ENCODE data around the gene VKORC1. TPM values are rescaled to one million over a fixed set of nuclear protein-coding genes. Genes with fewer than 3 reads are reported as not detected.
"Not testable (repeated sequence)": the region's sequence is repeated elsewhere in the genome, so short reads cannot be mapped to it uniquely, and the experiment has no call there.

VKORC1 gene
- total and polyA plus RNA-seq, 7 experiments from 2014 or later = 29.5 to 93.0 (median 44.2) TPM

- ATAC-seq = peak; percentile 82
- peak within 1 kb of the TSS; percentile 74 for H3K4me3 ChIP-seq (ENCODE audit: low read length)
- CTCF ChIA-PET = interaction anchor here (1.0 kb wide), 1 partner anchor 34 kb away, joined by 5 read pairs; no protein-coding TSS in a partner anchor
- peaks cover 4 to 16% of the 10 kb centered on the region in 2 donors for H3K4me1 ChIP-seq (ENCODE audit: control insufficient read depth in 2 of 2, insufficient read depth in 2 of 2, low read length in 2 of 2)
- POLR2A ChIA-PET = interaction anchor here (0.7 to 2.6 kb wide), 6 partner anchors 9 to 75 kb away, joined by 3 to 14 read pairs (median 3); partner anchors contain the start of genes FUS and KAT8
- Mint-ChIP-seq H3K4me3 (peak within 1 kb of the TSS; percentile 77 to 91 (median 85)), H3K9me3 (no peaks in the 10 kb centered on the region), H3K4me1 (peaks cover 10 to 32% (median 19%) of the 10 kb centered on the region in 7 donors), H3K36me3 (peaks cover 0 to 11% (median 0%) of the 10 kb centered on the region in 5 donors), H3K27me3 (no peaks in the 10 kb centered on the region), H3K27ac (peak within 1 kb of the TSS; percentile 58 to 88 (median 84))
- H3K27me3 ChIP-seq (ENCODE audit: control insufficient read depth in 2 of 2, insufficient read depth in 2 of 2, low read length in 2 of 2) = no peaks in the 10 kb centered on the region
- no peaks in the 10 kb centered on the region for H3K9me3 ChIP-seq (ENCODE audit: control insufficient read depth in 2 of 3, low read length in 3 of 3)
- peak within 1 kb of the TSS; percentile 82 for H3K27ac ChIP-seq (ENCODE audit: low read depth, low read length)
- H3K36me3 ChIP-seq (ENCODE audit: control insufficient read depth in 2 of 3, insufficient read depth in 3 of 3, low read length in 3 of 3) = peaks cover 0 to 38% (median 0%) of the 10 kb centered on the region in 3 experiments
- DNase-seq = peak; percentile 31 to 84 (median 39)
- intact Hi-C loops (cut with micrococcal nuclease) = loop anchor here (2.0 kb wide), 4 partner anchors 13 to 351 kb away; partner anchors contain the start of genes ARMC5 (in 2 of the 2), VKORC1 (in 2 of the 2), ZNF646 (in 2 of the 2) and ZNF668 (in 2 of the 2)
These were observed 13.6 kb upstream of the VKORC1 start, which contains the start of gene BCKDK for GRCh38 chr16:31108035-31108793. BCKDK (plus strand) TSS chr16:31108386; CDS start chr16:31109224, 838 bp downstream.

DNA sequence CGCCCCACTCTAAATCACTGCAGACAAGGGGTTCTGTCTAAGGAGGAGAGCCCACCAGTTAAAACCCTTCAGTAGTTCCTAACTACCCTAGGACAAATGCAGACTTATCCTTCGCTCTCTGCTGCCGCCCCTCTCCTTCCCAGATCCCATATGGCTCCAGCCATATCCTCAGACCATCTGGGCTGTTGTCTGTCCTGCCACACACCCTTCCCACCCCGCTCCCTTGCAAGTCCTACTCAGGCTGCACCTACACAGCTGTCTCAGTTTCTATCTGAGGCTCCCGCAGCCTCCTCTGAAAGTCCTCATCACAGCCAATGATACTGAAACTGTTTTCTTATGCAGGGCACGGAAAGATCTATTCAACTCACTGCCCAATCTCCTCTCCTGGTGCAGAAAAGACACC is 12.9 kb upstream of the VKORC1 start:
- Histone ChIP-seq H3K4me1 (ENCODE audit: control insufficient read depth in 2 of 2, insufficient read depth in 2 of 2, low read length in 2 of 2) (peaks cover 4 to 16% of the 10 kb centered on the region in 2 donors), H3K27ac (ENCODE audit: low read depth, low read length) (peak overlapping the region; percentile 82), H3K36me3 (ENCODE audit: control insufficient read depth in 2 of 3, insufficient read depth in 3 of 3, low read length in 3 of 3) (peaks cover 0 to 36% (median 0%) of the 10 kb centered on the region in 3 experiments), H3K27me3 (ENCODE audit: control insufficient read depth in 2 of 2, insufficient read depth in 2 of 2, low read length in 2 of 2) (no peaks in the 10 kb centered on the region), H3K4me3 (ENCODE audit: low read length) (no peak overlapping the region), H3K9me3 (ENCODE audit: control insufficient read depth in 2 of 3, low read length in 3 of 3) (no peaks in the 10 kb centered on the region)
- peaks cover 0 to 11% (median 0%) of the 10 kb centered on the region in 5 donors for H3K36me3 Mint-ChIP-seq
- POLR2A ChIA-PET = interaction anchor here (0.9 to 2.6 kb wide), 4 partner anchors 10 to 76 kb away, joined by 3 to 14 read pairs (median 3); partner anchors contain the start of gene KAT8
- ATAC-seq (no peak), DNase-seq (peak in 1 of 9 donors; percentile 48)
- intact Hi-C loops (cut with micrococcal nuclease) = no loop called here
- H3K4me1 Mint-ChIP-seq = peaks cover 10 to 28% (median 19%) of the 10 kb centered on the region in 7 donors
- CTCF ChIA-PET = interaction anchor here (1.0 kb wide), 1 partner anchor 35 kb away, joined by 5 read pairs; no protein-coding TSS in a partner anchor
- peak overlapping the region in 6 of 9 donors; percentile 80 to 88 (median 84) for H3K27ac Mint-ChIP-seq
- H3K4me3 Mint-ChIP-seq = peak overlapping the region; percentile 77 to 91 (median 85)
- H3K9me3 Mint-ChIP-seq = no peaks in the 10 kb centered on the region
- H3K27me3 Mint-ChIP-seq = no peaks in the 10 kb centered on the region

GRCh38 chr16:31106509-31107464 is 12.2 kb upstream of the VKORC1 start:
- H3K27me3 ChIP-seq (ENCODE audit: control insufficient read depth in 2 of 2, insufficient read depth in 2 of 2, low read length in 2 of 2) = no peaks in the 10 kb centered on the region
- no peak for ATAC-seq
- no peaks in the 10 kb centered on the region for H3K9me3 ChIP-seq (ENCODE audit: control insufficient read depth in 2 of 3, low read length in 3 of 3)
- peaks cover 0 to 11% (median 0%) of the 10 kb centered on the region in 5 donors for H3K36me3 Mint-ChIP-seq
- peak overlapping the region in 3 of 9 donors; percentile 84 to 88 (median 86) for H3K27ac Mint-ChIP-seq
- no peak overlapping the region for H3K27ac ChIP-seq (ENCODE audit: low read depth, low read length)
- intact Hi-C loops (cut with micrococcal nuclease) = no loop called here
- H3K4me3 Mint-ChIP-seq = peak overlapping the region in 9 of 10 donors; percentile 77 to 91 (median 86)
- POLR2A ChIA-PET = interaction anchor here (0.6 to 2.6 kb wide), 5 partner anchors 9 to 73 kb away, joined by 3 to 14 read pairs (median 3); partner anchors contain the start of genes FUS and KAT8
- H3K27me3 Mint-ChIP-seq = no peaks in the 10 kb centered on the region
- DNase-seq = no peak
- H3K36me3 ChIP-seq (ENCODE audit: control insufficient read depth in 2 of 3, insufficient read depth in 3 of 3, low read length in 3 of 3) = peaks cover 0 to 29% (median 0%) of the 10 kb centered on the region in 3 experiments
- no peak overlapping the region for H3K4me3 ChIP-seq (ENCODE audit: low read length)
- peaks cover 10 to 28% (median 19%) of the 10 kb centered on the region in 7 donors for H3K4me1 Mint-ChIP-seq
- CTCF ChIA-PET = interaction anchor here (0.6 to 1.0 kb wide), 2 partner anchors 10 to 35 kb away, joined by 3 to 5 read pairs; no protein-coding TSS in a partner anchor
- H3K9me3 Mint-ChIP-seq = no peaks in the 10 kb centered on the region
- peaks cover 4 to 16% of the 10 kb centered on the region in 2 donors for H3K4me1 ChIP-seq (ENCODE audit: control insufficient read depth in 2 of 2, insufficient read depth in 2 of 2, low read length in 2 of 2)

DNA sequence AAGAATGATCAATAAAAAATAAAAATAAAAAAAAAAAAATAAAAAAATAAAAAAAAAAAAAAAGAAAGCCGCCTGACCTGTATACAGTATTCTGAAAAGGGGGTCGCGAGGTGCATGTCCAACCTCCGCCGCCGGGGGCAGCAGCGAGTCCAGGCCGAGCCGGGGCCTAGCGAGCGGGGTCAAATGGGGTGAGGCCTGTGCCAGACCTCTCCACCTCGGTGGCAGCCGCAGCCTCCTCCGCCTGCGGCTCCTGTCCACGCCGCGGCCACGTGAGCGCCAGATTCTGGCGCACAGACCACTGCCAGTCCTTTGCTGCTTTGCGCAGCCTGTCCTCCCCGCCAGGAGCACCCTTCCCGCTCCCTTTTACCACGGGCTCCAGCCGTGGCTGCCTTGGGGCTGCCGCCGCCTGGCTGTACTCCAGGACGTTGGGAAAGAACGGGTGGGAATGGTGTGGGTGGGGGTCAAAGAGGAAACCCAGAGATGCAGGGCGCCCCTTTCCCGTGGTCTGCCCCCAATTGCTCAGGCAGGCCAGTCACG is 11.1 kb upstream of the VKORC1 start:
- Mint-ChIP-seq H3K27ac (peak overlapping the region in 4 of 9 donors; percentile 14 to 76 (median 42)), H3K36me3 (peaks cover 0 to 11% (median 0%) of the 10 kb centered on the region in 5 donors), H3K4me3 (peak overlapping the region in 7 of 10 donors; percentile 14 to 68 (median 49)), H3K4me1 (peaks cover 10 to 28% (median 19%) of the 10 kb centered on the region in 7 donors), H3K9me3 (no peaks in the 10 kb centered on the region), H3K27me3 (no peaks in the 10 kb centered on the region)
- ChIA-PET CTCF (no interaction called here), POLR2A (interaction anchor here (2.6 kb wide), 1 partner anchor 12 kb away, joined by 14 read pairs; the partner anchor contains the start of gene KAT8)
- intact Hi-C loops (cut with micrococcal nuclease) = loop anchor here (2.0 kb wide), 2 partner anchors 13 to 37 kb away; no protein-coding TSS in a partner anchor
- Histone ChIP-seq H3K4me3 (ENCODE audit: low read length) (no peak overlapping the region), H3K9me3 (ENCODE audit: control insufficient read depth in 2 of 3, low read length in 3 of 3) (no peaks in the 10 kb centered on the region), H3K27me3 (ENCODE audit: control insufficient read depth in 2 of 2, insufficient read depth in 2 of 2, low read length in 2 of 2) (no peaks in the 10 kb centered on the region), H3K4me1 (ENCODE audit: control insufficient read depth in 2 of 2, insufficient read depth in 2 of 2, low read length in 2 of 2) (peaks cover 4 to 16% of the 10 kb centered on the region in 2 donors), H3K27ac (ENCODE audit: low read depth, low read length) (peak overlapping the region; percentile 27), H3K36me3 (ENCODE audit: control insufficient read depth in 2 of 3, insufficient read depth in 3 of 3, low read length in 3 of 3) (peaks cover 0 to 19% (median 0%) of the 10 kb centered on the region in 3 experiments)
- ATAC-seq = peak; percentile 92
- peak; percentile 54 to 86 (median 65) for DNase-seq

DNA sequence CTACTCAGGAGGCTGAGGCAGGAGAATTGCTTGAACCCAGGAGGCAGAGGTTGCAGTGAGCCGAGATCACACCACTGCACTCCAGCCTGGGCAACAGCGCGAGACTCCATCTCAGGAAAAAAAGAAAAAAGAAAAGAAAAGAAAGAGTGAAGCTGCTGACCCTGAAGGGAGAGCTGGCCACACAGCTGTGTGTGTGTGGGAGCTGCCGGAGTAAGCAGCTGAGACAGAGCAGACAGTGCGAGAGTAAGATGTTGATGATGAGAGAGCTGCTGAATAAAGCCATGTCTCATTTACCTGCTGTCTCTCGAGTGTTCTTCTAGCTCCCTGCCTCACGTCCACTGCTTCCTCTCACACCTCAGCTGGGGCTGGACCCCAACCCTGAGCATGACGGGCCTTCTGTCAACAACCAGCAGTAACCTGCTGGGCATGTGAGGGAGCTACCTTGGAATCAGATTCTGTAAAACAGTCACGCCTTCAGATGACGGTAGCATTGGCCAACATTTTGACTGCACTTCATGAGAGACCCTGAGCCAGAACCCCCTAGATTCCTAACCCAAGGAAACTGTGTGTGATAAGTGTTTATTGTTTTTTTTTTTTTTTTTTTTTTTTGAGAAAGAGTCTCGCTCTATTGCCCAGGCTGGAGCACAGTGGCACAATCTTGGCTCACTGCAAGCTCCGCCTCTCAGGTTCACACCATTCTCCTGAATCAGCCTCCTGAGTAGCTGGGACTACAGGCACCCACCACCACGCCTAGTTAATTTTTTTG is 6.5 kb upstream of the VKORC1 start:
- H3K27ac Mint-ChIP-seq; H3K27me3 Mint-ChIP-seq; ATAC-seq; H3K4me3 Mint-ChIP-seq; H3K9me3 ChIP-seq (ENCODE audit: control insufficient read depth in 2 of 3, low read length in 3 of 3); H3K4me1 ChIP-seq (ENCODE audit: control insufficient read depth in 2 of 2, insufficient read depth in 2 of 2, low read length in 2 of 2); intact Hi-C loops (cut with micrococcal nuclease); H3K9me3 Mint-ChIP-seq; H3K36me3 Mint-ChIP-seq; H3K4me3 ChIP-seq (ENCODE audit: low read length); H3K36me3 ChIP-seq (ENCODE audit: control insufficient read depth in 2 of 3, insufficient read depth in 3 of 3, low read length in 3 of 3); DNase-seq; H3K27me3 ChIP-seq (ENCODE audit: control insufficient read depth in 2 of 2, insufficient read depth in 2 of 2, low read length in 2 of 2); H3K27ac ChIP-seq (ENCODE audit: low read depth, low read length); H3K4me1 Mint-ChIP-seq: not testable (repeated sequence)
- POLR2A ChIA-PET = interaction anchor here (1.8 kb wide), 1 partner anchor 79 kb away, joined by 4 read pairs; the partner anchor contains the start of gene FUS
- CTCF ChIA-PET = interaction anchor here (0.6 to 1.0 kb wide), 4 partner anchors 56 to 767 kb away, joined by 3 to 7 read pairs (median 4); partner anchors contain the start of gene PYDC1

Data from naive thymus-derived CD4-positive, alpha-beta T cell (primary cell).